KOPT-K1 (cell line): Measurements from ENCODE around the gene CRACDL.

Experiments
- H3K27ac ChIP-seq: fragments of 200-600 bp; sonication (generic); 2 replicates; pipeline ENCODE4 v1.5.1; 2016; ENCODE audit warnings: antibody characterized with exemption, mild to moderate bottlenecking, low read depth, low read length; ENCODE audit not compliant: poor library complexity, severe bottlenecking
- H3K36me3 ChIP-seq: fragments of 200-600 bp; sonication (generic); 2 replicates; pipeline ENCODE4 v1.5.1; 2017; ENCODE audit warnings: antibody characterized with exemption, mild to moderate bottlenecking, low read length, moderate library complexity; ENCODE audit not compliant: insufficient read depth
- H3K9me3 ChIP-seq: fragments of 200-600 bp; sonication (generic); 2 replicates; pipeline ENCODE4 v1.5.1; 2017; ENCODE audit warnings: antibody characterized with exemption, low read length, mild to moderate bottlenecking; ENCODE audit not compliant: insufficient read depth, poor library complexity, severe bottlenecking

Gene CRACDL

DNA sequence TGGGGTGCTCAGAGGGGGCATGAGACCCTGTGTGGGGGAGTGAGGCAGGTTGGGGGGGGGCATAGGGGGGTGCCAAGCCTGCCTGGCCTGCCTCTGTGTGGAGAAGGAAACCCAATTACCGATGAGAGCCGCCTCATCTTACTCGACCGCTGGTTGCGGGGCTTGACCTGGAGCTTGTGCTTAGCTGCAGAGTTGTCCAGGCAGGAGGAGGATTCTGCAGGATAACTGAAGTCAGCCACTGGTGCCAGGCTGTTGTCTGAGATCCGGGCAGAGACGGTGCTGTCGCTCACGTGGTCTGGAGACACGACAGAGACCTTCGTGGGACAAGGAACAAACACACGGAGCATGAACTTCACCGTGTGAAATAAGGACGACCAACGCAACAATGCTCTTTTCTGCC lies 109.2 kb downstream of the CRACDL start:
- no peaks in the 10 kb centered on the region for H3K9me3 ChIP-seq
- no peak overlapping the region for H3K27ac ChIP-seq
- no peaks in the 10 kb centered on the region for H3K36me3 ChIP-seq

GRCh38 chr2:98825858-98826257 lies 110.2 kb downstream of the CRACDL start:
- H3K27ac ChIP-seq, result no peak overlapping the region
- no peaks in the 10 kb centered on the region for H3K36me3 ChIP-seq
- no peaks in the 10 kb centered on the region for H3K9me3 ChIP-seq

DNA sequence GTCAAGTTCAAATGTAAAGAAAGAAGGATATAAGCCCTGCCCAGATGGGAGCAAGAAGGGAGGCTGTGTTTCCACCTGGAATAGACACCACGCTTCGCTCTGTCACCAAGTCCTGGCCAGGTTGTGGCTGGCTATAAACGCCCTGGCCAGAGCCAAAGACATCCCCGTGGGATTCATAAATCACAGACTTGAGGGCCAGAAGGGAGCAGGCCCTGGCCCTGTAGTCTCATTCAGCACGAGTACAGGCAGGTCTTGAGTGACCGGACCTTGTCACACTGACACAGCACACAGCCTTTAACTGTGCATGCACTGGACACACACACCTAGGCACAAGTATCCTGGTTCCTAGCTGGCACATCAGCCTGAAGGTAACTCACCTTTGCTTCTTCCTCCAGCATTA lies 110.6 kb downstream of the CRACDL start:
- Histone ChIP-seq H3K36me3 (no peaks in the 10 kb centered on the region), H3K27ac (no peak overlapping the region), H3K9me3 (no peaks in the 10 kb centered on the region)

- Histone ChIP-seq H3K9me3 (no peaks in the 10 kb centered on the region), H3K36me3 (no peaks in the 10 kb centered on the region), H3K27ac (no peak overlapping the region)
Measured at GRCh38 chr2:98825020-98825350, 111.0 kb downstream of the CRACDL start.

DNA sequence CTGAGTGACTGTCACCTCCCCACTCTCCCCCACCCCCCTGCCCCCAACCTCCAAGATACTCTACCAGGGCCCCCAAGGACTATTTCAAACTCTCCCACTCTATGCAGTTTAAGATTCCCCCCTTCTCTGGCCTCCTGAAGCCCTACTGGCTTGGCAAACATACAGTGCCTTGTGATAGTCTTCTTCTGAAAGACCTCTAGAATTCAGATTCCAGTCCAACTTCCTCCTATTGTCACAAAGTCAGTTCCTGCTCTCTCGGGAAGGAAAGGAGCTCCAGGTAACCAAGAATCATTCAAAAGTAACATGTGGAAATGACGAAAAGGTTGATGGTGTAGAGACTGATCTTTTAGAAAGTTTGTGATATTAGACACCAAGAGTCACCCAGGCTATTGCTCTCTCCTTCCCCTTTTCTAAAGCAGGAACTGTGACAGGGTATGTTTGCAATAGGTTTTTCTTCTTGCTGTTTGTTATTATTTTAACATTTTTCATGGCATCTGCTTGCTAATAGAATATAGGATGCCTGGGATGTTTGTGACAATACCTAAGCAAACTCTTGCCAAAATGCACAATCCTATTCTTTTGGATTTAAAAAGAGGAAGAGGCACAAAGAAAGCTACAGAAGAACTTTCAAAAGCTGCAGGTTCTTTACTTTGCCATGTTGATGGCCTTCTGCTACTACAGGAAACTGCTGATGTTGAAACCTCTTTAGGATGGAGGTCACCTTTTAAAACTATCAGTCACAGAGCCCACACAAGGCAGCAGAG lies 111.6 kb downstream of the CRACDL start:
- Histone ChIP-seq H3K36me3 (no peaks in the 10 kb centered on the region), H3K27ac (no peak overlapping the region), H3K9me3 (no peaks in the 10 kb centered on the region)

DNA sequence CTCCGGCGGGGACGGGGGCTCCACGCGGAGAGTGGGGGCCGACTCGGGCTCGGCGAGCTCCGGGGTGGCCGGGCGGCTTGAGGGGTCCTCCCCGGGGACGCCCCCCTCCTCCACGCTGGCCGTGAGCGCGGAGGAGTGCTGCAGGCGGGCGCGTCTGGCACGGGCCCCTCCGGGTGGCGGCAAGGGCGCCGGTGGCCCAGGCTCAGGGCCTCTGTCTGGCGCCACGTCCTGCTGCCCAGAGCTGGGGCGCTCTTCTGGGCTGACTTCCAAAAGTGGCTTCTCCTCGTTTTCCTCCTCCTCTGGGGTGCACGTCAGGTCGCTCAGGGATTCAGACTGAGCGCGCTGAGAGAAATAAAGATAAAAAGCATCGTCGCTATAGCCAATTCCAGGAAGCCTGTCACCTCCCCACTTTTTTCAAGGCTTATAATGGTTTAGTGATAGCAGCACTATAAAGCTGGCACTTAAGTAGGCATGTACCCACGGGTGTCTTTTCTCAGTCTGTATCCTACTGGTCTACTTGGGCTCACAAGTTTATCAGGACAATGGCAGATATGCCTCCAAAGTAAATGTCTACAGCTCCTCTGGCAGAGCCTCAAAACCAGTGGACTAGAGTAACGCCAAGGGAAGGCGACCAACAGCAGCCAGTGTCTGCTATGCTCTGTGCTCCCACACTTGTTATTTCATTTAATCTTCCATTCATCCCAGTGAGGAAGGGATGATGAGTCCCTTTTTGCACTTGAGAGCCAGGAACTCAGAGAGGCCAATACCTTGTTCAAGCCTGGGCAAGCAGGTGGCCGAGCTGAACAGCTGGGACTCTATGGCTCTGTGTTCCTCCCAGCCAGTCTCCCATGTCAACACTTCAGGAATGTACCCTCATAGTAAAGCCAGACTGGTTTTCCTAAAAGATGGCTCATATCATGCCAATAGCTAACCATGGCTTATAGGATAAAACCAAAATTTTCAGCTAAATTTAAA lies 112.5 kb downstream of the CRACDL start:
- H3K9me3 ChIP-seq, result no peaks in the 10 kb centered on the region
- H3K36me3 ChIP-seq, result no peaks in the 10 kb centered on the region
- no peak overlapping the region for H3K27ac ChIP-seq

- H3K9me3 ChIP-seq, result no peaks in the 10 kb centered on the region
- no peak overlapping the region for H3K27ac ChIP-seq
- no peaks in the 10 kb centered on the region for H3K36me3 ChIP-seq
Measured at GRCh38 chr2:98822301-98823164, 113.5 kb downstream of the CRACDL start.

DNA sequence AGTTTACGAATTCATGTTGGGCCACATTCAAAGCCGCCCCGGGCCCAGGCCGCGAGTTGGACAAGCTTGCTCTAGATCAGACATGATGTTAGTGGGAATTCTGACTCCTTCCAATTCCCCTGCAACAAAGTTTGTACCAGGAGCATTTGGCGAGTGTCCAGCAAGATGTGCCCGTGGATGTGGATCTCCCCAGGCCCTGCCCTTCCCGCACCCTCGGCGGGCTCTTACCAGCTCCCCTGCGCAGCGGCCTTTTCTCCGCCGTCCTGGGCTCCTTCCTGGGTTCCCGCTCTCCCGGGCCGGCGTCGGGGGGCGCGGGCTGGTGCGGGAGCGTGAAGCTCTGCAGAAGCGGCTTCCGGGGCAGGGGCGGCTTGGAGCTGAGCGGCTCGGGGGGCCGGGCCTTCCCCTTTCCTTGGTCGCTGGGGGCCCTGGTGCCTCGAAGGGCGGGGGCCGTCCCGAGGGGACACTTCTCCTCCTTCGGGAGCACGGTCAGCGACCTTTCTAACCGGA lies 114.3 kb downstream of the CRACDL start:
- Histone ChIP-seq H3K9me3 (no peaks in the 10 kb centered on the region), H3K36me3 (no peaks in the 10 kb centered on the region)

DNA sequence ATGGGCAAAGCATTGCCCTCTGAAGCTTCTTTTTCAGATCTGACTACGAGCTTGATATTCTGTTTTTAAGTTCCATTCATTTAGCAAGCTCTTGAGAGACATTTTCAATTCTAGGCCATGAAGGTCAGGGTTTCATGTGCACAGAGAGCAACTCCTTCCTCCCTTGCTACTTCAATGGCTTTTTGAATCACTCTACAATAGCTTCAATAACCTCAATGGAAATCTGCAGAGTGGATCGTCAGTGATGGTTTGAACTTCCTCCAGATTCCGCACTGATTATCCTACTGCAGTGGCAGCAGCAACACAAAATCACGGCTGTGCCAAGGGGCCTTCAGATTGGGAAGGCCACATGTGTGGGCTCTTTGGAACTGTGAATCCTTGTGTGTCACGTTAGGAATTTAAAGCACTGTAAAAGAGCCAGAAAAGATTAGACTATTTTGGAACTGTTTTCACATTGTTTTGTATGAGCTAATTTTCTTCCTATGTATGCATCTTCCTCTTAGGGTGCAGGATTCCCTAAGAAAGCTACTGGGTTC lies 116.7 kb downstream of the CRACDL start:
- Histone ChIP-seq H3K27ac (no peak overlapping the region), H3K9me3 (no peaks in the 10 kb centered on the region), H3K36me3 (no peaks in the 10 kb centered on the region)

More for the DNA sequence above, 114.3 kb downstream of the CRACDL start:
- H3K27ac ChIP-seq, result no peak overlapping the region

- Histone ChIP-seq H3K9me3 (no peaks in the 10 kb centered on the region), H3K36me3 (no peaks in the 10 kb centered on the region), H3K27ac (peak overlapping the region; percentile 1)
Measured at GRCh38 chr2:98818164-98818563, 117.9 kb downstream of the CRACDL start.

GRCh38 chr2:98816281-98816680 lies 119.7 kb downstream of the CRACDL start:
- Histone ChIP-seq H3K36me3 (no peaks in the 10 kb centered on the region), H3K9me3 (peaks cover 9% of the 10 kb centered on the region), H3K27ac (no peak overlapping the region)

DNA sequence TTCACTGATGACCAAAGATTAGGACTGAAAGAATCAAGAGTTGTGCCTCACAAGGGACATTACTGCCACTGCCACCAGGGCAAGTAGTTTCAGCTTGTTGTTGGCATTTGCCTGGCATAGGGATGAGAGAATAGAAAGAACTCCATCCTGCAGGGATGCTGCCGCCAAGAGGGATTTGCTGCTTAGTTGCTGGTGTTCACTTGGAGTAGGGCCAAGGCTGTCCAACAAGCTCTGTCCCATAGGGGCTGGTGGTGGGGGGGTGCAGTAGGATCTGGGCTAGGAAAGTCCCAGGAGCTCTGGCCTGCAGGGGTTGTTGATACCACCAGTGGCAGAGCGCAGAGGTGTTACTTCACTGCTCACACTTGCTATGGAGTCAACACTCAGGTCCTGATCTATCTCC lies 120.2 kb downstream of the CRACDL start:
- no peaks in the 10 kb centered on the region for H3K36me3 ChIP-seq
- H3K27ac ChIP-seq, result no peak overlapping the region
- peaks cover 9% of the 10 kb centered on the region for H3K9me3 ChIP-seq

- Histone ChIP-seq H3K27ac (no peak overlapping the region), H3K9me3 (peaks cover 9% of the 10 kb centered on the region), H3K36me3 (no peaks in the 10 kb centered on the region)
Measured at GRCh38 chr2:98811766-98812165, 124.3 kb downstream of the CRACDL start.

- no peak overlapping the region for H3K27ac ChIP-seq
Measured at GRCh38 chr2:98810588-98810928, 125.5 kb downstream of the CRACDL start.

More at GRCh38 chr2:98810588-98810928, 125.5 kb downstream of the CRACDL start:
- Histone ChIP-seq H3K36me3 (no peaks in the 10 kb centered on the region), H3K9me3 (peaks cover 9% of the 10 kb centered on the region)
